Thoracic aorta (tissue), 2 donors: Measurements from ENCODE around the gene DNAJA3. TPM values are rescaled to one million over a fixed set of nuclear protein-coding genes. Genes with fewer than 3 reads are reported as not detected.

Experiments used
- ATAC-seq: fragments of 150-250 bp; one replicate; pipeline ENCODE4 v1.8.0; 2017; ENCODE audit warnings: low read depth; ENCODE audit not compliant: insufficient number of reproducible peaks, low FRiP score
- DNase-seq: peaks from one replicate; pipeline ENCODE4 v3.0.0-alpha.2; 2020; ENCODE audit warnings: low spot score
- H3K27ac ChIP-seq, 2 donors: fragments of 200-600 bp; sonication (generic); 1 replicate in 1 of 2; 2 replicates in 1 of 2; pipeline ENCODE4 v1.5.1; 2016; ENCODE audit warnings: mild to moderate bottlenecking in 2 of 2, moderate library complexity in 2 of 2
- H3K27me3 ChIP-seq: fragments of 200-600 bp; sonication (generic); replicated peaks from 2 replicates; pipeline ENCODE4 v1.6.0; 2016; ENCODE audit warnings: mild to moderate bottlenecking; ENCODE audit not compliant: insufficient read depth
- H3K36me3 ChIP-seq: fragments of 200-600 bp; sonication (generic); one replicate; pipeline ENCODE4 v1.5.1; 2016
- H3K4me1 ChIP-seq, 2 donors: fragments of 200-600 bp; sonication (generic); 1 replicate in 1 of 2; 2 replicates in 1 of 2; pipeline versions ENCODE4 v1.5.1 to v1.6.0; 2016; ENCODE audit warnings: low read depth in 2 of 2, mild to moderate bottlenecking in 1 of 2; ENCODE audit not compliant: control insufficient read depth in 1 of 2
- H3K4me3 ChIP-seq: fragments of 200-600 bp; sonication (generic); 2 replicates; pipeline ENCODE4 v1.5.1; 2016; ENCODE audit warnings: mild to moderate bottlenecking
- H3K9me3 ChIP-seq: fragments of 200-600 bp; sonication (generic); 2 replicates; pipeline ENCODE4 v1.5.1; 2016
- CTCF ChIP-seq: fragments of 200-600 bp; sonication (generic); IDR thresholded peaks from one replicate; pipeline ENCODE4 v1.5.1; 2019; ENCODE audit warnings: antibody characterized with exemption
- total RNA-seq, 2 donors: library from RNA; depleted of rRNA; stranded (reverse); fragments of >200 nt; gene quantifications; one replicate each; pipeline versions ENCODE4 v1.1.0 to v1.2.3, GENCODE V29; 2016

DNAJA3 gene
- total RNA-seq, 2 donors from 2014 or later, result 35.2 to 52.2 TPM

GRCh38 chr16:4404967-4405696 lies 20.5 kb upstream of the DNAJA3 start:
- Histone ChIP-seq H3K27ac (no peak overlapping the region), H3K4me1 (no peaks in the 10 kb centered on the region), H3K36me3 (peaks cover 23% of the 10 kb centered on the region), H3K27me3 (no peaks in the 10 kb centered on the region), H3K9me3 (no peaks in the 10 kb centered on the region), H3K4me3 (no peak overlapping the region)
- no peak for TF ChIP-seq CTCF
- DNase-seq (no peak), ATAC-seq (no peak)

DNA sequence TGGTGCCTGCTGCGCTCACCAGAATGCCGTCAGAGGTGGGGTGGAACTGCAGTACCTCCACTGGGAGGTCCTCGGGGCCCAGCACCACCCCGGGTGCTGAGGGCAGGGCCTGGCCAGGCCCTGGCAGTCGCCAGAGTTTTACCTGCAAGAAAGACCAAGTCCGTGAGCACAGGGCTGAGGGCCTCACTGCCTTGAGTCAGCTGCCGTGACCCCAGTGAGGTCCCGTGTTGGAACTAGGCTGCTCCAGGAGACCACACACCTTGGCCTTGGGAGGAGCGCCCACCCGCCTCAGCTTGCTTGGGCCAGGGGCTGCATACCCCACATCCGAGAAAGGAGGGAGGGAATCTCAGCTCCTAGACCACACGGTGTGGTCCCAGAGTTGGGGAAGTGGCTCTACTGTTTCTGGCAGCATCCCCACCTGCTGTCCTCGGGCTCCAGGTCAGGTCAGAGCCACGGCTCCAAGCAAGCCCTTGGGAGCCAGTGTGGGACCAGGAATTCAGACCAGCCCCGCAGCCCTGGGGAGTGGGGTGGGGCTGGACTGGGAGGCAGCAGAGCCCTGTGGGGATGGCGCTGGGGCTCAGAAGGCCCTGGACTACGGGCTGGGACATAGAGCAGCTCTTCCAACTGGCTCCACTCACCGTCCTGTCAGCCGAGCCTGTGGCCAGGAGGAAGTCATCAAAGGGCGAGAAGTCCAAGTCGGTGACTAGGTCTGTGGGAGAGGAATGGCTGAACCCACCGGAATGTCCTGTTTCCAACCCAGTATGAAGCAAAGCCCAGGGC lies 17.9 kb upstream of the DNAJA3 start:
- no peak for DNase-seq
- no peak for ATAC-seq
- Histone ChIP-seq H3K36me3 (peaks cover 23% of the 10 kb centered on the region), H3K27me3 (no peaks in the 10 kb centered on the region), H3K27ac (no peak overlapping the region), H3K9me3 (no peaks in the 10 kb centered on the region), H3K4me1 (peaks cover 0 to 7% of the 10 kb centered on the region in 2 donors), H3K4me3 (no peak overlapping the region)
- no peak for TF ChIP-seq CTCF

DNA sequence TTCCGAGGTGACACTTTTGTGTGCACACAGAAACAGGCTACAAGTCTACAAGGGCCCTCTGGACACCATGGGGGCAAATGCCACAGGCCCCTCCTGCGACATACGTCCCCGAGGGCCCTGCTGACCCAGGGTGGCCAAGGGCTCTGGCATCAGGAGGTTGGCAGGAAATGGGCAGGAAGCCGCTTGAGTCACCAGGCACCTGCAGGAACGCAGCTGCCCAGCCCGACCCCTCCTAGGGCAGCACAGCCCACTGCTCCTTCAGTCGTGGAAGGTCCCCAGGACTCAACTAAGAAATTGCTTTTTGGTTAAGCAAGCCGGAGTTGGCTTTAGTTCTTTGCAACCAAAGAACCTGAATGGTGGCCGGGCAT lies 17.4 kb upstream of the DNAJA3 start:
- ATAC-seq, result no peak
- TF ChIP-seq CTCF, result no peak
- Histone ChIP-seq H3K36me3 (peaks cover 20% of the 10 kb centered on the region), H3K4me3 (no peak overlapping the region), H3K9me3 (no peaks in the 10 kb centered on the region), H3K27me3 (no peaks in the 10 kb centered on the region), H3K4me1 (peaks cover 0 to 7% of the 10 kb centered on the region in 2 donors), H3K27ac (no peak overlapping the region)
- no peak for DNase-seq

DNA sequence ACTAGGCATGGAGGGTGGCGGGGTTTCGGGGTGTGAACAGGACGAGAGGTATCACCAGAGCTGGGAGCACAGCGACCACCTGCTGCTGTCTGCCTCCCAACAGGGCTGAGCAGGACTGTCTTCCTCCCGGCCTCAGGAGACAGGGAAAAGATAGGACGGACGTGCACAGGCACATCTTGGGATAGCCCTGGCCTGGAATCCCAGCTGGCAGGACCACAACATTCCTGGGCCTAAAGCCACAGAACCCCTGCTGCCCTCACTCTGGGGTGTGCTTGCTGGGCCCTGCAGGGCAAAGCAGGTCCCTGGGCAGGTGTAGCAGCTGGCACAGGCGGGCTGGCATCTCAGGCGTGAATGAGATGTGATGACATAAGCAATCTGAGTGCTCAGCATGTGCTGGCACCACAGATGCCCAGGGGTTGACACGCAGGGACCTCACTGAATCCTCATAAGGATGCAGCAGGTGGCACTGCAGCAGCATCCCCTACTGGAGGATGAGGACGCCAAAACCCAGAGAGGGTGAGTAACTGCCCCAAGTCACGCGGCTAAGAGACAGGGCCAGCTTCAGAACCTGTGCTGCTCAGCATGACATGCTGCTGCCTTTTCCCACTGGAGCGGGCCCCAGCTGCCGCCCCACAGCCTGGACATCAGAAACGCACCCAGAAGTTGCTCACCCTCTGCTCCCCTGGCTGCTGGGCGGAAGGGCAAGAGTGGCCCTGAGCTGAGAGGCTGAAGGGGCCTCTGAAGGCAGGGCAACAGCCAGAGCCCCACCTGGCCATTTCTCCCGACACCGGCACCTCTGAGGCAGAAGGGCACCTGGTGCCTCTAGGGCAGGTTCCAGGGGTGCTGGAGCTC lies 16.4 kb upstream of the DNAJA3 start:
- no peak overlapping the region for H3K4me3 ChIP-seq
- no peak overlapping the region for H3K27ac ChIP-seq
- ATAC-seq, result no peak
- H3K4me1 ChIP-seq, result peaks cover 0 to 7% of the 10 kb centered on the region in 2 donors
- DNase-seq, result no peak
- H3K9me3 ChIP-seq, result no peaks in the 10 kb centered on the region
- H3K36me3 ChIP-seq, result peaks cover 20% of the 10 kb centered on the region
- H3K27me3 ChIP-seq, result no peaks in the 10 kb centered on the region
- TF ChIP-seq CTCF, result no peak
